ENCODE measurements around the gene TMED9. TPM values are rescaled to one million over a fixed set of nuclear protein-coding genes. Genes with fewer than 3 reads are reported as not detected.

TMED9 gene
- total and polyA plus RNA-seq, 9 of the 15 experiments (the other 6 are each of a cell fraction or from before 2014, with no cell fraction given): 43.7 to 301 (median 90.0) TPM

DNA sequence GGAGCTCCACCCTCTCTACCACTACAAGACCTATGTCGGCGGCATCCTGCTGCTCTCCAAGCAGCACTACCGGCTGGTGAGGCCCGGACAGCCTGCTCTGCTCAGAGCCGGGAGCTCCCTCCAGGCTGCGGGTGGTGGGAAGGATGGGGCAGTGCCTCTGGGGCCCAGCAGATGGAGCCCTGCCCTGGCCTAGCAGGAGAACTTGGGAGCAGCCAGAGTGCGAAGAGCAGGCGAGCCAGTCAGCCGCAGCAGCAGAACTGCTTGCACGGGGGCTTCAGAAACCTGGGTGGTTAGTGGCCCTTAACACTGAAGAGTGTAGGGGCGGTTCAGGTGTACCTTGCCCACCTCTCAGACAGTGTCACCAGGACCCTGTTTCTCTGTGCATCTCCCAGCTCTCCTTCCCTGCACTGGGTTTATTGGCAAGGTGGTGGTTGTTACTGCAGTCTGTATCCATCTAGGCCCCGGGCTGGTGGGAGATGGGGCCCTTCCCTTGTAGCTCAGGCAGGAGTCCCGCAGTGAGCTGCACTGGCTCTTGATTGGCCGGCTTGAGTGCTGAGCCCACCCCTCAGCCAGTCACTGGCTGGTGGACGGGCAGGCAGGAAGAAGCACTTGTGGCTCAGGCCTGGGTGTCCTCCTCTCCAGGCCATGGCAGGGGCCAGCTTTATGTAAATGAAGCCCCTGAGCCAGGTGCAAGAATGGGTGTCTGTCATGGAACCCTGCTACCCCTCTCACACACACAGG lies 15.6 kb downstream of the TMED9 start (continued):
- TF ChIP-seq, protein P1, sequence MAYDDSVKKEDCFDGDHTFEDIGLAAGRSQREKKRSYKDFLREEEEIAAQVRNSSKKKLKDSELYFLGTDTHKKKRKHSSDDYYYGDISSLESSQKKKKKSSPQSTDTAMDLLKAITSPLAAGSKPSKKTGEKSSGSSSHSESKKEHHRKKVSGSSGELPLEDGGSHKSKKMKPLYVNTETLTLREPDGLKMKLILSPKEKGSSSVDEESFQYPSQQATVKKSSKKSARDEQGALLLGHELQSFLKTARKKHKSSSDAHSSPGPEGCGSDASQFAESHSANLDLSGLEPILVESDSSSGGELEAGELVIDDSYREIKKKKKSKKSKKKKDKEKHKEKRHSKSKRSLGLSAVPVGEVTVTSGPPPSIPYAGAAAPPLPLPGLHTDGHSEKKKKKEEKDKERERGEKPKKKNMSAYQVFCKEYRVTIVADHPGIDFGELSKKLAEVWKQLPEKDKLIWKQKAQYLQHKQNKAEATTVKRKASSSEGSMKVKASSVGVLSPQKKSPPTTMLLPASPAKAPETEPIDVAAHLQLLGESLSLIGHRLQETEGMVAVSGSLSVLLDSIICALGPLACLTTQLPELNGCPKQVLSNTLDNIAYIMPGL (CRISPR knock-in tag; IDR thresholded peaks at IDR 0.05): no peak
- TF ChIP-seq PRMT5 (CRISPR knock-in tag; IDR thresholded peaks at IDR 0.05) (no peak), NFE2 (IDR thresholded peaks at IDR 0.05; ENCODE audit: low read depth) (no peak), PHB2 (IDR thresholded peaks at IDR 0.05; ENCODE audit: low read depth) (no peak), CREM (IDR thresholded peaks at IDR 0.05; ENCODE audit: low read depth) (no peak), ZNF197 (CRISPR knock-in tag; IDR thresholded peaks at IDR 0.05; ENCODE audit: low read depth) (no peak), SMARCC2 (IDR thresholded peaks at IDR 0.05; ENCODE audit: low read depth) (no peak), ARID4B (CRISPR knock-in tag; IDR thresholded peaks at IDR 0.05) (no peak), PTBP1 (IDR thresholded peaks at IDR 0.05; ENCODE audit: low read depth, low read length) (no peak), ZBED1 (IDR thresholded peaks at IDR 0.05) (no peak), NR2C1 (IDR thresholded peaks at IDR 0.05) (no peak), NR2C1 (tag; IDR thresholded peaks at IDR 0.05) (no peak), ZNF644 (tag; IDR thresholded peaks at IDR 0.05; ENCODE audit: low read depth) (no peak), MYNN (IDR thresholded peaks at IDR 0.05) (no peak), MYNN (CRISPR knock-in tag; IDR thresholded peaks at IDR 0.05) (no peak), CTCF (IDR thresholded peaks at IDR 0.05 in 2 of 3, conservative IDR thresholded peaks at IDR 0.05 in 1 of 3; ENCODE audit: insufficient read depth in 2 of 3, low read depth in 1 of 3, low read length in 3 of 3) (peak; percentile 83 to 91 (median 87)), MTA3 (IDR thresholded peaks at IDR 0.05; ENCODE audit: borderline replicate concordance) (no peak)
- TF ChIP-seq, protein P2, sequence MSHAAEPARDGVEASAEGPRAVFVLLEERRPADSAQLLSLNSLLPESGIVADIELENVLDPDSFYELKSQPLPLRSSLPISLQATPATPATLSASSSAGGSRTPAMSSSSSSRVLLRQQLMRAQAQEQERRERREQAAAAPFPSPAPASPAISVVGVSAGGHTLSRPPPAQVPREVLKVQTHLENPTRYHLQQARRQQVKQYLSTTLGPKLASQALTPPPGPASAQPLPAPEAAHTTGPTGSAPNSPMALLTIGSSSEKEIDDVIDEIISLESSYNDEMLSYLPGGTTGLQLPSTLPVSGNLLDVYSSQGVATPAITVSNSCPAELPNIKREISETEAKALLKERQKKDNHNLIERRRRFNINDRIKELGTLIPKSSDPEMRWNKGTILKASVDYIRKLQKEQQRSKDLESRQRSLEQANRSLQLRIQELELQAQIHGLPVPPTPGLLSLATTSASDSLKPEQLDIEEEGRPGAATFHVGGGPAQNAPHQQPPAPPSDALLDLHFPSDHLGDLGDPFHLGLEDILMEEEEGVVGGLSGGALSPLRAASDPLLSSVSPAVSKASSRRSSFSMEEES (CRISPR knock-in tag; IDR thresholded peaks at IDR 0.05): no peak
- TF ChIP-seq, protein P3, sequence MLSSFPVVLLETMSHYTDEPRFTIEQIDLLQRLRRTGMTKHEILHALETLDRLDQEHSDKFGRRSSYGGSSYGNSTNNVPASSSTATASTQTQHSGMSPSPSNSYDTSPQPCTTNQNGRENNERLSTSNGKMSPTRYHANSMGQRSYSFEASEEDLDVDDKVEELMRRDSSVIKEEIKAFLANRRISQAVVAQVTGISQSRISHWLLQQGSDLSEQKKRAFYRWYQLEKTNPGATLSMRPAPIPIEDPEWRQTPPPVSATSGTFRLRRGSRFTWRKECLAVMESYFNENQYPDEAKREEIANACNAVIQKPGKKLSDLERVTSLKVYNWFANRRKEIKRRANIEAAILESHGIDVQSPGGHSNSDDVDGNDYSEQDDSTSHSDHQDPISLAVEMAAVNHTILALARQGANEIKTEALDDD (IDR thresholded peaks at IDR 0.05): no peak

Data from K562 (cell line).